ENCODE results near the gene VSNL1. TPM values are rescaled to one million over a fixed set of nuclear protein-coding genes. Genes with fewer than 3 reads are reported as not detected.

The VSNL1 gene
- polyA plus RNA-seq, 3 donors, result not detected

- peak overlapping the region; percentile 38 for H3K4me2 ChIP-seq (replicated peaks; ENCODE audit: extremely low read depth, low read length, poor library complexity, severe bottlenecking)
Measured at GRCh38 chr2:17538022-17538843, 2.3 kb upstream of the VSNL1 start.

More at GRCh38 chr2:17538022-17538843, 2.3 kb upstream of the VSNL1 start:
- Histone ChIP-seq H3K27ac (ENCODE audit: low read depth in 1 of 2, low read length in 2 of 2) (no peak overlapping the region), H3K9ac (ENCODE audit: insufficient read depth, low read length, poor library complexity, severe bottlenecking) (no peak overlapping the region), H4K20me1 (ENCODE audit: insufficient read depth, low read length) (no peaks in the 10 kb centered on the region), H3K4me1 (ENCODE audit: control insufficient read depth in 1 of 2, insufficient read depth in 2 of 2, low read length in 2 of 2) (peaks cover 0 to 5% of the 10 kb centered on the region in 2 donors), H3K9me3 (replicated peaks in 1 of 2; ENCODE audit: control insufficient read depth in 1 of 2, insufficient read depth in 1 of 2, low read length in 2 of 2) (peaks cover 2 to 19% of the 10 kb centered on the region in 2 donors), H3K79me2 (ENCODE audit: insufficient read depth, low read length) (no peaks in the 10 kb centered on the region), H2AFZ (ENCODE audit: insufficient read depth, low read depth, low read length, poor library complexity, severe bottlenecking) (no peak overlapping the region), H3K4me3 (replicated peaks in 1 of 3; ENCODE audit: low read depth in 2 of 3, low read length in 3 of 3) (peak overlapping the region in 1 of 3 experiments; percentile 37), H3K36me3 (replicated peaks in 1 of 2; ENCODE audit: control insufficient read depth in 1 of 2, insufficient read depth in 2 of 2, low read length in 2 of 2) (no peaks in the 10 kb centered on the region), H3K27me3 (ENCODE audit: control insufficient read depth in 2 of 2, insufficient read depth in 2 of 2, low read length in 2 of 2) (peaks cover 57 to 64% of the 10 kb centered on the region in 2 donors)
- Mint-ChIP-seq H3K27me3 (ENCODE audit: low read depth in 3 of 3) (peaks cover 49 to 72% (median 62%) of the 10 kb centered on the region in 3 donors), H3K4me1 (peaks cover 4% of the 10 kb centered on the region), H3K4me3 (peak overlapping the region in 1 of 2 donors; percentile 74), H3K36me3 (no peaks in the 10 kb centered on the region), H3K9me3 (peaks cover 0 to 11% (median 4%) of the 10 kb centered on the region in 7 donors), H3K27ac (no peak overlapping the region)
- intact Hi-C loops (cut with micrococcal nuclease), result no loop called here
- WGBS (ENCODE audit: insufficient coverage), result 6% methylated on average over 13 of the region's 30 CpGs
- TF ChIP-seq CTCF (IDR thresholded peaks at IDR 0.05), result no peak
- DNase-seq, result no peak
